Ishikawa (cell line): ENCODE measurements around the gene NFIX.

Source experiments
- CEBPB ChIP-seq: IDR thresholded peaks from 2 replicates; pipeline ENCODE4 v1.6.1; 2012
- CREB1 ChIP-seq: IDR thresholded peaks from 2 replicates; pipeline ENCODE4 v1.6.1; 2012; ENCODE audit warnings: low read depth
- EGR1 ChIP-seq: IDR thresholded peaks from 2 replicates; pipeline ENCODE4 v1.6.1; 2012
- EP300 ChIP-seq: IDR thresholded peaks from 2 replicates; pipeline ENCODE4 v1.6.1; 2012; ENCODE audit warnings: borderline replicate concordance
- FOXM1 ChIP-seq: IDR thresholded peaks from 2 replicates; pipeline ENCODE4 v1.6.1; 2012; ENCODE audit warnings: low read depth, borderline replicate concordance
- MAX ChIP-seq: IDR thresholded peaks from 2 replicates; pipeline ENCODE4 v1.6.1; 2012
- NFIC ChIP-seq: IDR thresholded peaks from 2 replicates; pipeline ENCODE4 v1.6.1; 2012
- RAD21 ChIP-seq: IDR thresholded peaks from 2 replicates; pipeline ENCODE4 v1.6.1; 2012; ENCODE audit warnings: low read depth
- REST ChIP-seq: IDR thresholded peaks from 2 replicates; pipeline ENCODE4 v1.6.1; 2012; ENCODE audit warnings: low read depth, mild to moderate bottlenecking
- TAF1 ChIP-seq: IDR thresholded peaks from 2 replicates; pipeline ENCODE4 v1.6.1; 2012; ENCODE audit warnings: low read depth, mild to moderate bottlenecking
- TCF12 ChIP-seq: IDR thresholded peaks from 2 replicates; pipeline ENCODE4 v1.6.1; 2012; ENCODE audit warnings: low read depth
- TEAD4 ChIP-seq: IDR thresholded peaks from 2 replicates; pipeline ENCODE4 v1.6.1; 2012
- USF1 ChIP-seq: IDR thresholded peaks from 2 replicates; pipeline ENCODE4 v1.6.1; 2012
- YY1 ChIP-seq: IDR thresholded peaks from 2 replicates; pipeline ENCODE4 v1.6.1; 2012; ENCODE audit warnings: low read depth
- ZBTB7A ChIP-seq: IDR thresholded peaks from 2 replicates; pipeline ENCODE4 v1.6.1; 2012; ENCODE audit warnings: low read depth

Gene NFIX

GRCh38 chr19:13060964-13061927 is 66.0 kb downstream of the NFIX start:
- TF ChIP-seq USF1 (peak; percentile 94), ZBTB7A (peak; percentile 94), TCF12 (peak; percentile 44; the same call in 1 of the 2 replicates), CEBPB (no peak), MAX (peak; percentile 37; the same call in 1 of the 2 replicates), NFIC (no peak; the same call in 1 of the 2 replicates), YY1 (peak; percentile 64), TAF1 (no peak), FOXM1 (no peak; the same call in 1 of the 2 replicates), EGR1 (no peak), CREB1 (no peak), EP300 (no peak), TEAD4 (0 out of 2 replicates have a peak, but pooled peaks have one; percentile 42), REST (no peak), RAD21 (peak; percentile 97)

GRCh38 chr19:13062317-13062716 is 67.0 kb downstream of the NFIX start:
- TF ChIP-seq YY1 (no peak), NFIC (no peak), REST (no peak), USF1 (no peak), TCF12 (no peak), MAX (no peak), TAF1 (no peak), RAD21 (no peak), EP300 (no peak), EGR1 (no peak), CEBPB (no peak), TEAD4 (no peak), CREB1 (no peak), ZBTB7A (no peak), FOXM1 (no peak)

- TF ChIP-seq REST (no peak), ZBTB7A (no peak), NFIC (no peak), CEBPB (no peak)
Measured at GRCh38 chr19:13063461-13064091, 68.3 kb downstream of the NFIX start.

GRCh38 chr19:13064092-13064489 is 68.8 kb downstream of the NFIX start:
- no peak for TF ChIP-seq NFIC
- no peak for TF ChIP-seq EGR1
- TF ChIP-seq CEBPB: no peak
- TF ChIP-seq RAD21: no peak
- TF ChIP-seq TCF12: no peak
- TF ChIP-seq ZBTB7A: no peak
- no peak for TF ChIP-seq FOXM1
- TF ChIP-seq USF1: no peak
- TF ChIP-seq MAX: no peak
- no peak for TF ChIP-seq CREB1
- TF ChIP-seq YY1: no peak
- TF ChIP-seq TEAD4: no peak
